ENCODE measurements around the gene CYSRT1. TPM values are rescaled to one million over a fixed set of nuclear protein-coding genes. Genes with fewer than 3 reads are reported as not detected.

The CYSRT1 gene
- total RNA-seq, 1 experiment from 2014 or later: 1.0 TPM

DNA sequence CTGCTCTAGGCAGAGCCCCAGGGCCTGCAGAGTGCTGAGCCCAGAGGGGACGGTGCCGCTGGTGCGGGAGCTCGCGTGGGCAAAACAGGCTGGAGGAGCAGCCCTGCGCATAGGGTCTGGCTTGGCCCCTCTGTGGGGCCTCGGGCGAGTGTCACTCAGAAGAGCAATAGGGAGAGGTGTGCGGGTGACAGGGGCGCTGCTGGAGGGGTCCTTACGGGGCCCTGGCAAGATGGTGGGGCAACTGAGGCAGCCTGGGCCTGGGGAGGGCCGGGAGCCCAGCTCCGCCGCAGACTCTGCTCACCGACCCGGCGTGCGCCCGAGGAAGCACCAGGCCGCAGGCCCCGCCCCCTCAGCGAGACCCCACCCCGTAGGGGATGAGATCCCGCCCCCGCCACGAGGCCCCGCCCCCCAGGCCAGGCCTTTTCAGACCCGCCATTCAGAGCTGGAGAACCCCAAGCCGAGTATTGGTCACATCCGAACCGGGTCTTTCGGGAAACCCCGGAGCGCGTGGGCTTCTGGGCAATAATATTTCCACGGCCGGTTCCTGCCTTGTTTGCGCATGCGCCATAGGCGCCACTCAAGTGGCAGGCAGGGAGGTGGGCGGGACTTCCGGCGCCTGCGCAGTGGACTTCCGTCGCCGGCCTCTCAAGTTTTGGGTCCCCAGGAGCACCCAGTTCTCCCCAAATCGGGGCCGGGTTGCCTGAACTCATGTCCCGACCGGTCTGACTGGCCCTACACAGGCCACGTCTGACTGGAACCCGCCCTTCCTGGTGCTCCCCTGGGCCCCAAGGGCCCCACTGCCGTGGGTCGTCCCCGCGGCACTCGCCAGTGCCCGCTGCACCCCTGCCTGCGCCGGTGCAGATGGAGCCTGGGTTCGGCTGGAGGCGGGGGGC is 1.6 kb upstream of the CYSRT1 start:
- Histone ChIP-seq H3K23ac (ENCODE audit: insufficient read length, low read depth, low read length) (no peak overlapping the region), H4K20me1 (ENCODE audit: control insufficient read depth, insufficient read depth, insufficient read length) (no peaks in the 10 kb centered on the region), H2AK5ac (ENCODE audit: insufficient read length, low read length) (no peak overlapping the region), H3K14ac (ENCODE audit: insufficient read depth, low read length) (peak overlapping the region; percentile 77), H3K9ac (ENCODE audit: extremely low read depth, insufficient read length, low read length) (peak overlapping the region; percentile 64), H3K18ac (ENCODE audit: insufficient read length, low read depth, low read length) (peak overlapping the region; percentile 69), H3K4me1 (ENCODE audit: insufficient read depth, low read length) (no peaks in the 10 kb centered on the region), H2BK12ac (ENCODE audit: insufficient read length, low read depth, low read length) (no peak overlapping the region), H3K23me2 (ENCODE audit: insufficient read length, low read depth, low read length, poor library complexity, severe bottlenecking) (peaks cover 18% of the 10 kb centered on the region), H4K91ac (ENCODE audit: insufficient read length, low read depth, low read length) (no peak overlapping the region), H3K4ac (ENCODE audit: low read depth, low read length) (no peak overlapping the region), H3K4me2 (ENCODE audit: insufficient read depth, insufficient read length, low read length) (peak overlapping the region; percentile 75), H2BK20ac (ENCODE audit: low read depth, low read length, poor library complexity, severe bottlenecking) (no peak overlapping the region), H2BK5ac (ENCODE audit: insufficient read length, low read length) (no peak overlapping the region), H4K8ac (replicated peaks; ENCODE audit: insufficient read length, low read depth, low read length) (no peak overlapping the region), H3K79me2 (ENCODE audit: insufficient read depth, low read length) (no peaks in the 10 kb centered on the region), H2BK120ac (ENCODE audit: low read depth, low read length, poor library complexity, severe bottlenecking) (no peak overlapping the region), H3K56ac (ENCODE audit: insufficient read length, low read depth, low read length) (no peak overlapping the region), H2AFZ (ENCODE audit: low read length) (no peak overlapping the region), H4K5ac (ENCODE audit: insufficient read length, low read depth, low read length) (no peak overlapping the region), H2BK15ac (ENCODE audit: low read depth, low read length) (no peak overlapping the region), H3K27me3 (ENCODE audit: insufficient read depth, low read length) (no peaks in the 10 kb centered on the region), H3K27ac (ENCODE audit: insufficient read length, low read depth, low read length) (no peak overlapping the region), H3T11ph (ENCODE audit: low read length) (no peak overlapping the region), H3K79me1 (ENCODE audit: insufficient read depth, low read depth, low read length, poor library complexity, severe bottlenecking) (no peaks in the 10 kb centered on the region), H3K9me3 (ENCODE audit: control insufficient read depth, low read depth, low read length) (no peaks in the 10 kb centered on the region)
- DNase-seq: peak; percentile 97
- H3K9me3 Mint-ChIP-seq: no peaks in the 10 kb centered on the region
- no peak overlapping the region for H3K27ac Mint-ChIP-seq
- H3K36me3 Mint-ChIP-seq (ENCODE audit: insufficient read depth in 1 of 3, low read depth in 3 of 3): 0 out of 7 replicates have a peak, but pooled peaks cover 0 to 2% (median 0%) of the 10 kb centered on the region in 3 experiments
- WGBS (ENCODE audit: extremely low coverage, insufficient read length, low lambda C conversion rate): no CpG with 5 or more reads among the region's 63 CpGs
- H3K4me3 Mint-ChIP-seq: peak overlapping the region; percentile 66 to 83
- peaks cover 2 to 5% of the 10 kb centered on the region in 2 experiments for H3K4me1 Mint-ChIP-seq
- TF ChIP-seq, protein P1, sequence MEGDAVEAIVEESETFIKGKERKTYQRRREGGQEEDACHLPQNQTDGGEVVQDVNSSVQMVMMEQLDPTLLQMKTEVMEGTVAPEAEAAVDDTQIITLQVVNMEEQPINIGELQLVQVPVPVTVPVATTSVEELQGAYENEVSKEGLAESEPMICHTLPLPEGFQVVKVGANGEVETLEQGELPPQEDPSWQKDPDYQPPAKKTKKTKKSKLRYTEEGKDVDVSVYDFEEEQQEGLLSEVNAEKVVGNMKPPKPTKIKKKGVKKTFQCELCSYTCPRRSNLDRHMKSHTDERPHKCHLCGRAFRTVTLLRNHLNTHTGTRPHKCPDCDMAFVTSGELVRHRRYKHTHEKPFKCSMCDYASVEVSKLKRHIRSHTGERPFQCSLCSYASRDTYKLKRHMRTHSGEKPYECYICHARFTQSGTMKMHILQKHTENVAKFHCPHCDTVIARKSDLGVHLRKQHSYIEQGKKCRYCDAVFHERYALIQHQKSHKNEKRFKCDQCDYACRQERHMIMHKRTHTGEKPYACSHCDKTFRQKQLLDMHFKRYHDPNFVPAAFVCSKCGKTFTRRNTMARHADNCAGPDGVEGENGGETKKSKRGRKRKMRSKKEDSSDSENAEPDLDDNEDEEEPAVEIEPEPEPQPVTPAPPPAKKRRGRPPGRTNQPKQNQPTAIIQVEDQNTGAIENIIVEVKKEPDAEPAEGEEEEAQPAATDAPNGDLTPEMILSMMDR (conservative IDR thresholded peaks at IDR 0.05): no peak
- H3K27me3 Mint-ChIP-seq (ENCODE audit: low read depth): no peaks in the 10 kb centered on the region; the same call in 1 of the 2 replicates

Data from H9 (cell line).